ENCODE measurements around the gene DDX4.

DNA sequence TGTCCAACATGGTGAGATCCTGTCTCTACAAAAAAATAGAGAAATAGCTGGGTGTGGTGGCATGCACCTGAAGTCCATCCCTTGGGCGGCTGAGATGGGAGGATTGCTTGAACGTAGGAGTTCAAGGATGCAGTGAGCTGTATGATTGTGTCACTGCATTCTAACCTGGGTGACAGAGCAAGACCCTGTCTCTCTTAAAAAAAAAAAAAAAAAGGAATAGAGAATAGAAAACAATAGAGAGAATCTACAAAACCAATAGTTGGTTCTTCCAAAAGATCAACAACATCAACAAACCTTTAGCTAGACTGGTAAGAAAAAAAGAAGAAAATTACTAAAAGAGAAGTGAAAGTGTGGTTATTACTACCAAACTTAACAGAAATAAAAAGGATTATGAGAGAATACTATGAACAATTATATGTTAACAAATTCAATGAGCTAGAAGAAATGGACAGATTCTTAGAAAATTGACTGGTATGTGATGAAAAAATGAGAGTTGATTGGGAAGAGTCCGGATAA is 17.6 kb upstream of the DDX4 start:
- TF ChIP-seq POLR2AphosphoS5 (IDR thresholded peaks at IDR 0.05), result no peak
- TF ChIP-seq, protein P1, sequence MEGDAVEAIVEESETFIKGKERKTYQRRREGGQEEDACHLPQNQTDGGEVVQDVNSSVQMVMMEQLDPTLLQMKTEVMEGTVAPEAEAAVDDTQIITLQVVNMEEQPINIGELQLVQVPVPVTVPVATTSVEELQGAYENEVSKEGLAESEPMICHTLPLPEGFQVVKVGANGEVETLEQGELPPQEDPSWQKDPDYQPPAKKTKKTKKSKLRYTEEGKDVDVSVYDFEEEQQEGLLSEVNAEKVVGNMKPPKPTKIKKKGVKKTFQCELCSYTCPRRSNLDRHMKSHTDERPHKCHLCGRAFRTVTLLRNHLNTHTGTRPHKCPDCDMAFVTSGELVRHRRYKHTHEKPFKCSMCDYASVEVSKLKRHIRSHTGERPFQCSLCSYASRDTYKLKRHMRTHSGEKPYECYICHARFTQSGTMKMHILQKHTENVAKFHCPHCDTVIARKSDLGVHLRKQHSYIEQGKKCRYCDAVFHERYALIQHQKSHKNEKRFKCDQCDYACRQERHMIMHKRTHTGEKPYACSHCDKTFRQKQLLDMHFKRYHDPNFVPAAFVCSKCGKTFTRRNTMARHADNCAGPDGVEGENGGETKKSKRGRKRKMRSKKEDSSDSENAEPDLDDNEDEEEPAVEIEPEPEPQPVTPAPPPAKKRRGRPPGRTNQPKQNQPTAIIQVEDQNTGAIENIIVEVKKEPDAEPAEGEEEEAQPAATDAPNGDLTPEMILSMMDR (IDR thresholded peaks at IDR 0.05), result no peak
